ENCODE results near the gene NDUFAF5.

Gene NDUFAF5

GRCh38 chr20:13809373-13809772, 24.5 kb downstream of the NDUFAF5 start:
- no peak for TF ChIP-seq CTCF (IDR thresholded peaks at IDR 0.05; ENCODE audit: low read depth, low read length, missing control alignments)
- no peak overlapping the region for H3K4me3 ChIP-seq (replicated peaks; ENCODE audit: low read depth, low read length)
- DNase-seq (ENCODE audit: extremely low read depth, low read depth), result no peak

- no peak overlapping the region for H3K4me3 ChIP-seq (replicated peaks; ENCODE audit: low read depth, low read length)
- DNase-seq (ENCODE audit: extremely low read depth, low read depth), result no peak
- no peak for TF ChIP-seq CTCF (IDR thresholded peaks at IDR 0.05; ENCODE audit: low read depth, low read length, missing control alignments)
Observed at GRCh38 chr20:13809855-13810254, 25.0 kb downstream of the NDUFAF5 start.

DNA sequence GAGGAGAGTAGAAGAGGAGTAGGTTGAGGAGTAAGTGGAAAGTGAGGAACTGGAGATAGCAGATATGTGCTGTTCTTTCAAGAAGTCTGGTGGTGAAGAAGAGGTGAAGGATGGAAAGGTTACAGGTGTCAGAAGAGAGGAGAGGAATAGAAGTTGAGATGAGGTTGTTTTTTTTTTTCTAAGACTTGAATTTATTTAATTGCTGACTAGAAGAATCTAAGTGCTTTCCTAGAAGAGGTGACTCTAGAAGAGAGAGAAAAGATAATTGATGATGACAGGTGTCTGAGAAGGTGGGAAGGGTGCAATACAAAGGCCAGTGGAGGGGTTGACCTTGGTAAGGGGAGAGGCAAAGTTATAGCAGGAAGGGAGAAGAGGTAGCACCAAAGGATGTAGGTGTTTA, 25.6 kb downstream of the NDUFAF5 start:
- no peak overlapping the region for H3K4me3 ChIP-seq (replicated peaks; ENCODE audit: low read depth, low read length)
- TF ChIP-seq CTCF (IDR thresholded peaks at IDR 0.05; ENCODE audit: low read depth, low read length, missing control alignments), result no peak
- no peak for DNase-seq (ENCODE audit: extremely low read depth, low read depth)

DNA sequence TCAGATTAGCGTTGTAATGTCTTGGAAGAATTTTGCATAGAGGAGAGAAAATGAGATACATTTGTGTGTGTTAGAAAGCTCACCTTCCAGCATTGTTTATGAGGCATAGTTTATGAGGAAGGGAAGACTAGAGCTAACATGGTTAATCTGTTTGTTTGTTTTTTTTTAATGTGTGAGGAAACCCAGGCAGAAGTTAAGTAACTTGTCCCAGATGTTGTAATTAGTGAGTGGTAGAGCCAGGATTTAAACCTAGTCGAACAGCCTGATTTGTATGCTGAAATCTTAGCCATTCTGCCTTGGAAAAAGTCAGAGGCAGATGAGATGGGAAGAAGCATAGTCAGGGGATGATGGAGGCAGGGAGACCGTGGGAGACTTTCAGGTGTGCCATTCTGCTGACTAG, 29.1 kb downstream of the NDUFAF5 start:
- DNase-seq (ENCODE audit: extremely low read depth, low read depth), result no peak
- no peak overlapping the region for H3K4me3 ChIP-seq (replicated peaks; ENCODE audit: low read depth, low read length)
- no peak for TF ChIP-seq CTCF (IDR thresholded peaks at IDR 0.05; ENCODE audit: low read depth, low read length, missing control alignments)

DNA sequence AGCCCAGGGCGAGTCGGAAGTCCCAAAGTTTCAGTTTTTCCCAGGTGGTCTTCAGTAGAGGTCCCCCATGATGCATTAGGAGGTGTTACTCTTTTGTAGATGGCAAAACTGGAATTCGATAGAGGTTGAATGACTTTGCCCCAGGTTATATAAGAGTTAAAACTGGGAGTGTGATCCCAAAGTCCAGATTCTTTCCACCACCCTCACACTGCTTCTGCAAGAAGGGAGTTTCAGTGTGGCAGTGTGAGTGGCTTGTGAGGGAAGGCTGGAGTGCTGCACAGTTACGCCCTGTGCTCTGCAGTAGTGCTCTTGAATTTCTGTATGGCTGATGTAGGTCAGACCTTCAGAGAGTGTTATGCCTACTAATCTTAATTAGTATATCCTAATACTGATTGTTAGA, 29.8 kb downstream of the NDUFAF5 start:
- TF ChIP-seq CTCF (IDR thresholded peaks at IDR 0.05; ENCODE audit: low read depth, low read length, missing control alignments), result no peak
- no peak overlapping the region for H3K4me3 ChIP-seq (replicated peaks; ENCODE audit: low read depth, low read length)
- DNase-seq (ENCODE audit: extremely low read depth, low read depth), result no peak

- no peak for DNase-seq (ENCODE audit: extremely low read depth, low read depth)
- no peak for TF ChIP-seq CTCF (IDR thresholded peaks at IDR 0.05; ENCODE audit: low read depth, low read length, missing control alignments)
Observed at GRCh38 chr20:13816757-13817156, 31.9 kb downstream of the NDUFAF5 start.

GRCh38 chr20:13817342-13817741, 32.5 kb downstream of the NDUFAF5 start:
- no peak for TF ChIP-seq CTCF (IDR thresholded peaks at IDR 0.05; ENCODE audit: low read depth, low read length, missing control alignments)
- DNase-seq (ENCODE audit: extremely low read depth, low read depth), result no peak

More at GRCh38 chr20:13816757-13817156, 31.9 kb downstream of the NDUFAF5 start:
- H3K4me3 ChIP-seq (replicated peaks; ENCODE audit: low read depth, low read length), result no peak overlapping the region

More at GRCh38 chr20:13817342-13817741, 32.5 kb downstream of the NDUFAF5 start:
- H3K4me3 ChIP-seq (replicated peaks; ENCODE audit: low read depth, low read length), result no peak overlapping the region
